ENCODE measurements around the gene PITPNM1. TPM values are rescaled to one million over a fixed set of nuclear protein-coding genes. Genes with fewer than 3 reads are reported as not detected.
A peak's percentile ranks its signal among the peaks of the same experiment; 100 is the strongest.

The PITPNM1 gene
- total and polyA plus RNA-seq, 2 of the 13 experiments (the other 11 are each of a cell fraction or from before 2014, with no cell fraction given) = 8.2 to 8.5 TPM

- TF ChIP-seq, protein P1, sequence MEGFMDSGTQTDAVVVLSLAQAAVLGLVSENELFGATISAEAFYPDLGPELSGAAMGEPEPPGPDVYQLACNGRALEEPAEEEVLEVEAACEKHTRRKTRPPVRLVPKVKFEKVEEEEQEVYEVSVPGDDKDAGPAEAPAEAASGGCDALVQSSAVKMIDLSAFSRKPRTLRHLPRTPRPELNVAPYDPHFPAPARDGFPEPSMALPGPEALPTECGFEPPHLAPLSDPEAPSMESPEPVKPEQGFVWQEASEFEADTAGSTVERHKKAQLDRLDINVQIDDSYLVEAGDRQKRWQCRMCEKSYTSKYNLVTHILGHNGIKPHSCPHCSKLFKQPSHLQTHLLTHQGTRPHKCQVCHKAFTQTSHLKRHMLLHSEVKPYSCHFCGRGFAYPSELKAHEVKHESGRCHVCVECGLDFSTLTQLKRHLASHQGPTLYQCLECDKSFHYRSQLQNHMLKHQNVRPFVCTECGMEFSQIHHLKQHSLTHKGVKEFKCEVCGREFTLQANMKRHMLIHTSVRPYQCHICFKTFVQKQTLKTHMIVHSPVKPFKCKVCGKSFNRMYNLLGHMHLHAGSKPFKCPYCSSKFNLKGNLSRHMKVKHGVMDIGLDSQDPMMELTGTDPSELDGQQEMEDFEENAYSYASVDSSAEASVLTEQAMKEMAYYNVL (CRISPR knock-in tag; IDR thresholded peaks at IDR 0.05; ENCODE audit: borderline replicate concordance) = peak; percentile 62; the same call in 1 of the 2 replicates
- peak; percentile 42; the same call in 1 of the 2 replicates for TF ChIP-seq SP5 (CRISPR knock-in tag; IDR thresholded peaks at IDR 0.05; ENCODE audit: borderline replicate concordance, low read depth)
- TF ChIP-seq, protein P2, sequence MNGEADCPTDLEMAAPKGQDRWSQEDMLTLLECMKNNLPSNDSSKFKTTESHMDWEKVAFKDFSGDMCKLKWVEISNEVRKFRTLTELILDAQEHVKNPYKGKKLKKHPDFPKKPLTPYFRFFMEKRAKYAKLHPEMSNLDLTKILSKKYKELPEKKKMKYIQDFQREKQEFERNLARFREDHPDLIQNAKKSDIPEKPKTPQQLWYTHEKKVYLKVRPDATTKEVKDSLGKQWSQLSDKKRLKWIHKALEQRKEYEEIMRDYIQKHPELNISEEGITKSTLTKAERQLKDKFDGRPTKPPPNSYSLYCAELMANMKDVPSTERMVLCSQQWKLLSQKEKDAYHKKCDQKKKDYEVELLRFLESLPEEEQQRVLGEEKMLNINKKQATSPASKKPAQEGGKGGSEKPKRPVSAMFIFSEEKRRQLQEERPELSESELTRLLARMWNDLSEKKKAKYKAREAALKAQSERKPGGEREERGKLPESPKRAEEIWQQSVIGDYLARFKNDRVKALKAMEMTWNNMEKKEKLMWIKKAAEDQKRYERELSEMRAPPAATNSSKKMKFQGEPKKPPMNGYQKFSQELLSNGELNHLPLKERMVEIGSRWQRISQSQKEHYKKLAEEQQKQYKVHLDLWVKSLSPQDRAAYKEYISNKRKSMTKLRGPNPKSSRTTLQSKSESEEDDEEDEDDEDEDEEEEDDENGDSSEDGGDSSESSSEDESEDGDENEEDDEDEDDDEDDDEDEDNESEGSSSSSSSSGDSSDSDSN (CRISPR knock-in tag; IDR thresholded peaks at IDR 0.05) = peak; percentile 39; the same call in 1 of the 2 replicates
- no peak for TF ChIP-seq ZBTB42 (CRISPR knock-in tag; IDR thresholded peaks at IDR 0.05)
- TF ChIP-seq PCBP2 (optimal IDR thresholded peaks at IDR 0.05; ENCODE audit: low read depth, low read length, poor library complexity, severe bottlenecking) = no peak
- TF ChIP-seq NRL (CRISPR knock-in tag; IDR thresholded peaks at IDR 0.05; ENCODE audit: borderline replicate concordance) = peak; percentile 3; the same call in 1 of the 2 replicates
- peak; percentile 56; the same call in 1 of the 2 replicates for TF ChIP-seq PHF20 (CRISPR knock-in tag; IDR thresholded peaks at IDR 0.05)
- TF ChIP-seq HNRNPLL (IDR thresholded peaks at IDR 0.05; ENCODE audit: low read depth, low read length, poor library complexity, severe bottlenecking) = peak; percentile 37
- peak; percentile 39; the same call in 1 of the 2 replicates for TF ChIP-seq ZNF232 (CRISPR knock-in tag; IDR thresholded peaks at IDR 0.05; ENCODE audit: borderline replicate concordance)
- no peak for TF ChIP-seq MBD4 (IDR thresholded peaks at IDR 0.05; ENCODE audit: borderline replicate concordance, low read length)
- TF ChIP-seq ZBTB2 (CRISPR knock-in tag; IDR thresholded peaks at IDR 0.05; ENCODE audit: low read depth) = peak; percentile 83
- peak; percentile 39; the same call in 1 of the 2 replicates for TF ChIP-seq ZNF768 (CRISPR knock-in tag; IDR thresholded peaks at IDR 0.05)
- TF ChIP-seq NR2F6 (IDR thresholded peaks at IDR 0.05) = no peak
- TF ChIP-seq NR2F6 (CRISPR knock-in tag; IDR thresholded peaks at IDR 0.05) = peak; percentile 5; the same call in 1 of the 2 replicates
- TF ChIP-seq KAT8 (CRISPR knock-in tag; IDR thresholded peaks at IDR 0.05) = peak; percentile 43
- peak; percentile 79; the same call in 1 of the 2 replicates for TF ChIP-seq FOXC1 (CRISPR knock-in tag; IDR thresholded peaks at IDR 0.05; ENCODE audit: borderline replicate concordance)
These were observed 40.6 kb downstream of the PITPNM1 start (continued) for GRCh38 chr11:67464411-67465188.

Data from HepG2 (cell line).